GM21528 (cell line): ENCODE data around the gene TRIM47.
"Not testable (repeated sequence)": the region's sequence is repeated elsewhere in the genome, so short reads cannot be mapped to it uniquely, and the experiment has no call there.

Source experiments
- ATAC-seq: cut with Tn5 transposase; IDR thresholded peaks from one replicate; pipeline ENCODE4 v1.9.1; 2021; ENCODE audit warnings: mild to moderate bottlenecking, moderate library complexity; ENCODE audit not compliant: unreplicated experiment, low FRiP score

Gene TRIM47

GRCh38 chr17:75892556-75893224 is 14.3 kb upstream of the TRIM47 start:
- no peak for ATAC-seq

GRCh38 chr17:75891605-75892555 is 13.5 kb upstream of the TRIM47 start:
- no peak for ATAC-seq

DNA sequence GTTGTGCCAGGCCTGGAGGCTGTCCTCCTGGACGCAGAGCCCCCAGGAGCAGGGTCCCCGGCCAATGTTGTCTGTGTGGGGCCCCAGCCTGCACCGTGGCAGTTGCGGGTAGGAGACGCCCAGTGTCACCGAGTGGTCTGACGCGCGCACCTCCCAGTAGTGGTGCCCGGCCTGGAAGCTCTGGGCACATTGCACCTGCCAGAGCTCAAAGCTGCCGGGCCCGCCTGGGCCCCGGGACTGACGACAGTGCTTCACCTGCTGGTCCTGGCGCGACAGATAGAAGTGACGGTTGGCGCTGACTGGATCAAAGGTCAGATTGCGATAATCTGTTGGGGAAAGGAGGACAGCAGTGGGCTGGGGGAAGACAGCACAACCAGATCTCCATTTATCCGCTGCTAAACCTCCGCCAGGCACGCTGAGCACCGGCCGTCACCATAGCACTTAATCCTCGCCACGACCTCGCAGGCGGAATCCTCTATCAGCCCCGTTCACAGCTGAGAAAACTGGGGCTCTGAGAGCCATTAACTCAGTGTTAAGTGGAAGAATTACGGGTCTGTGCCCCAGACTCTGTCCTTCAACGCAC is 12.7 kb upstream of the TRIM47 start:
- no peak for ATAC-seq

GRCh38 chr17:75889454-75889853 is 11.1 kb upstream of the TRIM47 start:
- ATAC-seq: no peak

GRCh38 chr17:75888484-75888883 is 10.1 kb upstream of the TRIM47 start:
- no peak for ATAC-seq

DNA sequence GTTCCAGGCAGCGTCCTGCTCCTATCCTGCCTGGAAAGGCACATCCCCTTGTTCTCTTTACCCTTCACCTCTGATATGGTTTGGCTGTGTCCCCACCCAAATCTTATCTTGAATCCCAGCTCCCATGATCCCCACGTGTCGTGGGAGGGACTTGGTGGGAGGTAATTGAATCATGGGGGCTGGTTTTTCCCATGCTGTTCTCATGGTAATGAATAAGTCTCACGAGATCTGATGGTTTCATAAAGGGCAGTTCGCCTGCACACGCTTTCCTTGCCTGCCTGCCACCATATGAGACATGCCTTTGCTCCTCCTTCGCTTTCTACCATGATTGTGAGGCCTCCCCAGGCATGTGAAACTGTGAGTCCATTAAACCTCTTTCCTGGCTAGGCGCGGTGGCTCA is 7.5 kb upstream of the TRIM47 start:
- ATAC-seq: not testable (repeated sequence)

DNA sequence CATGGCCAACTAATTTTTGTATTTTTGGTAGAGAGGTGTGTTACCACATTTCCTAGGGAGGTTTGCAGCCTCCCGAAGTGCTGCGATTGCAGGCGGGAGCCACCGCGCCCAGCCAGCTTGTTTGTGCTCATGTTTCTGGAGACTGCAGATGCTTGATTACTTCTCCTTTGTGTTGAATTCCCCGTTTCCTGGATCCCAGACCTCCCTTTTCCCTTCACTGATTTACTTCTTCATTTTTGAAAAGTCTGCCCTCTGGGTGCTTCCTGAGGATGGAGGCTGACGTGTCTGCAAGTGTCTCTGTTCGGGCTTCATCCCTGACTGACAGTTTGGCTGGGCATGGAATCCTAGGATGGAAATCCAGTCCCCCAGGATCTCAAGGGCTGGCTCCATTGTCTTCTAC is 7.0 kb upstream of the TRIM47 start:
- ATAC-seq: no peak

- no peak for ATAC-seq
Observed at GRCh38 chr17:75881678-75882454, 3.5 kb upstream of the TRIM47 start.

DNA sequence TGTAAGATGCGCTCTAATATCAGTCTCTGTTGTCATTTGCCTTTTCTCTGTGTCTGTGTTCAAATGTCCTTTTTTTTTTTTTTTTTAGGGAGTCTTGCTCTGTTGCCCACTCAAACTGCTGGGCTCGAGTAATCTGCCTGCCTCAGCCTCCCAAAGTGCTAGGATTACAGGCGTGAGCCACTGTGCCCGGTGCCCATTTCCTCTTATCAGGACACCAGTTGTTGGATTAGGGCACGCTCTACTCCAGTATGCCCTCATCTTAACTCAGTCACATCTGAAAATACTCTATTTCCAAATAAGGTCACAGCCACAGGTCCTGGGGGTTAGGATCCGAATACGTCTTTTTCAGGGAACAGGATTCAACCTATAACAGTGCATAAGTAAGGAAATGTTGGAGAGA is 1.9 kb upstream of the TRIM47 start:
- ATAC-seq: no peak

GRCh38 chr17:75877752-75878173 is 618 bp downstream of the TRIM47 start:
- ATAC-seq: no peak

DNA sequence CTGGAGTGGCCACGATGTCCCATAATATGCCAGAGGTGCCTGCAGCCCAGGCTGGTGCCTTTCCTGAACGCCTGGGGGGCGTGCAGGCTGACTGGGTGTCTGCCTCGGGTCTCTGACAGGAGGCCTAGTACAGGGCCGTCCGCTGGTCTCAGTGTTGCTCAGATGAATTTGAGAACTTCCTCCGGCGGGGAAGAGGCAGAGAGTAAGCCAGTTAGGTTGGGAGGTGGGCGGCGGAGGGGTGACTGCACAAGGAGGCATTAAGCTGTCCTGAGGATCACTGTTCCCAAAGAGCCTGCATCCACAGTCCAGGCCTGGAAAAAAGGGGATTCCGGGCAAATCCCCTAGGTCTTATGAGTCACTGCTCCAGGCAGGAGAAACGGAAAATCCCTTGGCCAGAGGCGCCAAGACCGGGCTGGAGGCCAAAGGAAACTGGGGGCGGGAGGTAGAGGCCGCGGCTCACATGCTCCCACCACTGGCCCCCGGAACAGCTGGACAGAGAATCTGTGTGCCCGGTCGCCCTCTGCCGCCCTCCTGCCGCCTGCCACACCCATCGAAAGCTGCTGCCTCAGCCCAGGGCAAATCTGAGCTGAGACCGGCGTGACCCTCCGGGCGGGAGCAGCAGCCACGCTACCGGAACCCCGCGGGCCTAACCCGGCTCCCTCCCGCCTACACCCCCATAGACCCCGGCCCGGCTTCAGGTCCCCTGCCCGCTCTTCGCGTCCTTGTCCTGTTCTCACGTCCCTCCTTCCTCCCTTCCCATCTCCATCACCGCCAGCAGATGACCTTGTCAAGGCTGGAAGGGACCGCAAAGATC is 1.2 kb downstream of the TRIM47 start:
- ATAC-seq: no peak

DNA sequence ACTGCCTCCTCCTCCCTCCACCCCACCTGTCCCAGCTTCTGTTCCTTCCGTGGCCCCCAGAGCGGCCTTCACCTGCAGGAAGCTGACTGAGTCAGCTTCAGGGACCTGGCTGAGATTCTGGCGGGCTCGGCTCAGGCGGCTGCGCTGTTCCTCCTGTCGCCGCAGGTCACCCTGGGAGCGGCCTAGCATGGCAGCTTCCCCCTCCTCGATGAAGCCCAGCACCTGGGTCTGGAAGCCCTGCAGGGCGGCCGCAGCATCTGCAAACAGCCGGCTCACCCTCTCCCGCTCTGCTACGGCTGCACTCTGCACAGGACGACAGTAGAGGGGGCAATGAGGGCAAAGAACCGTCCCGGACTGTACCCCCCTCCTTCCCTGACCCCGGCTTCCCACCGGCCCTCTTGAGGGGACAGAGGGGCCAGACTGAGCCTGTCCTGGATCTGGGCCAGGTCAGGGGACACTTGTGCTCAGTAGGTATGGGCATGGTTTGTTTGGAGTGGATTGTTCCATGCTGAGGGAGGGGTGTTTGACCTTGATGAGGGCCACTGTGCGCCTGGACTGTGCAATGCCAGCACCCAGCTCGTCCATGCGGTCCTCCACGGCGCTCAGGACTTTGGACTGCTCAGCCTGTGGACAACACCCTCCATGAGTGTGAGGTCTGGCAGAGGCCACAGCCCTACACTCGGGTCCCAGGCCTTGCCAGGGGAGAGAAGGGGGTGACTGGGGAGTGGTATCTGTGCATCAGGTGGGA is 2.0 kb downstream of the TRIM47 start:
- no peak for ATAC-seq

GRCh38 chr17:75875940-75876189 is 2.5 kb downstream of the TRIM47 start:
- no peak for ATAC-seq

DNA sequence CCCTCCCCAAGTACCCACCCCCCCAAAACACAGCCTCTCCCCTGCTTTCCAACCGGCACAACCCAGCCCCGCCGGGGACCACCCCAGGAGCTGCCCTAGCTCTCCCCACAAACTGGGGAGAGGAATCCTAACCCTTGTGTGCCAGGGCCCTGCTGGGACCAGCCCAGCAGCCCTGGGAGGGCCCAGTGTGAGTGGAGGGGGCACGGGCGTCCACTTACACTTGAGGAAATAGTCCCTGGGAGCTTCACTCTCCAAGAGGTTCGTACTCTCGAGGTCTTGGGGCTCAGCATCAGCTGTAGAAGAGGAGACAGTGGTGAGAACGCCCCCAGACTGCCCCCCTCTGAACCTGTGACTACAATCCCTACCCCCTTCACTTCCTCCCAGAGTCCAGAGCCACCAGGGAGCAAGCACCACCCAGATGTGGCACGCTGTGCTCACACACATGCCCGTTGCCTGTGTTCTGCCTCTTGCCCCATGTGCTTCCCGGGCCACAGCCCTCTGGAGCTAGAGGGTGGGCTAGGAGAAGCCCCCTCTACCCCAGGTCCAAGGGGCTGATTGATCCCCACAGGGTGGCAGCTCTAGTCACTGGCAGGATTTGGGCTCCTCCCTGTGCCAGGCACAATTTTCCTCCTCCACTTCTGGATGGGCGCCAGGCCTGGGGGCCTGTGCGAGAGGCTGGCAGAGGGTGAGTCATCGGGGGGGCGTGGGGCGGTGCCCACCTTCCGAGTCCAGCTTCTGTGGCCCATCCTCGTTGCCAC is 3.0 kb downstream of the TRIM47 start:
- no peak for ATAC-seq

DNA sequence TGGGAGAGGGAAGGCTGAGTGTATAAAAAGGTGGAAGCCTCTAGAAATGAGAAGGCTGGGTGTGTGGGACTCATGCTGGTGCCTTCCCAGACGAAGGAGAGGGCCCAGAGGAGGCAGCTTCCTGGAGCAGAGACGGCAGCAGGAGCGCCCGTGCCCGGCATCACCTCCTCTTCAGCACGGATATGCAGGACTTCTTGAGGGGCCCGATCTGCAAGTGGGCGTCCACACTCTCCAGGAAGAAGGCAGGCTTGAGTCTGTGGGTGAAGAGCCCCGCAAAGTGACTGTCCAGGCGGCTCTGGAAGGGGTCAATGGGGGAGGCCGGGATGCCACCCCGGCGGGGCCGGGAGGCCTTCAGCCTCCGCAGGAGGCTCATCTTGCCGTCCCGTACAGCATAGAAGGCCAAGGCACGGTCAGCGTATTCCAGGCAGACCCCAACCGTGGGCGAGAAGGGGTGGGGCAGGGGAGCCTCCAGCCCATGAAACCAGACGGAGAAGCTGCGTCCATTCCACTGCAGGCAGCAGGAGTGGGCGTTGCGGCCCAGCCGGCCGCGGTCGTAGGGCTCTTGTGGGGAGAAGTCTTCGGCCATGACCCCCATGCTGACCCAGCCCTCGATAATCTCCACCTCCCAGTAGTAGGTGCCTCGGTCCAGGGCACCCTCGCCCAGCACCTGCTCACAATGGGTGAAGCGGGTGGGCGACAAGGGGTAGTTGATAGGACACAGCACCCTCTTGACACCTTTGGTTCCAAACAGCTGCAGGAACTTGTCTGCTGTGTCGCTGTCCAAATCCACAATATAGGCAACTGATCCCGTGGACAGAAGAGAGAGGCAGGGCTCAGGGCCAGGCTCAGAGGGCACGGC is 3.8 kb downstream of the TRIM47 start:
- no peak for ATAC-seq

- no peak for ATAC-seq
Observed at GRCh38 chr17:75873587-75874322, 4.6 kb downstream of the TRIM47 start.
